ENCODE measurements around the gene ZNF462.
"Not testable (repeated sequence)": the region's sequence is repeated elsewhere in the genome, so short reads cannot be mapped to it uniquely, and the experiment has no call there.

Gene ZNF462

DNA sequence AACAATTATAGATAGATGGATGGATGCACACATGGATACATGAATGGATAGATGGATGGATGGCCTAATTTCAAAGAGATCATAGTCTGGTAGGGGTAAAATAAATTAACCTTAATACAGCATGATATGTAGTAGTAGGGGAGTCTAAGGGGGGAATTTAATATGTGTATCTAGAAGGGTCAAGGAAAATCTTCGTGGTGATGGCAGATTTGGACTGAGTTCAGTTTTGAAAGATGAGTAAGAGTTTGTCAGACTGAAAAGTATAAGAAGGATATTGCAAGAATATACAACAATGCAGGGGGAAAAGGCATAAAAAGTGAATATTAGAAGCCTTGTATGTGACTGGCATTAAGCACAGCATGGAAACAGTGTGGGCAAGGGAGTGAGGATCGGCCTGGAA is 98.7 kb downstream of the ZNF462 start:
- DNase-seq (ENCODE audit: low spot score), result no peak

DNA sequence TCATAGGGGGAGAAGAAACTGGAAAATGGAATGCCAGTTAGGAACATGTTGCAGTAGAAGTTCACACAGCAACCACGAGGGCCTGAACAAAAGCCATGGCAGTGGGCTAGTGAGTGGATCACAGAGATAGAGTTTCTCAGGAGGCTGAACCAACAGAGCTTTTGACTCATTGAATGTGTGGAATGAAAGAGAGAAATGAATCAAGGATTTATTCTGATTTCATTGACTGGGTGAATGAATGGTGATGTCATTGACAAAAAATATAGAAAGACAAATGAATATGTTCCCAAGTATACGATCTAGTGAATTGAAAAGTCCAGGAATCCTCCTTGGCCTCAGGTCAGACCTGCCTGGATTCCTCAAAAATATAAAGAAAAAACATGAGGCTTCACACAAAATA is 99.2 kb downstream of the ZNF462 start:
- no peak for DNase-seq (ENCODE audit: low spot score)

DNA sequence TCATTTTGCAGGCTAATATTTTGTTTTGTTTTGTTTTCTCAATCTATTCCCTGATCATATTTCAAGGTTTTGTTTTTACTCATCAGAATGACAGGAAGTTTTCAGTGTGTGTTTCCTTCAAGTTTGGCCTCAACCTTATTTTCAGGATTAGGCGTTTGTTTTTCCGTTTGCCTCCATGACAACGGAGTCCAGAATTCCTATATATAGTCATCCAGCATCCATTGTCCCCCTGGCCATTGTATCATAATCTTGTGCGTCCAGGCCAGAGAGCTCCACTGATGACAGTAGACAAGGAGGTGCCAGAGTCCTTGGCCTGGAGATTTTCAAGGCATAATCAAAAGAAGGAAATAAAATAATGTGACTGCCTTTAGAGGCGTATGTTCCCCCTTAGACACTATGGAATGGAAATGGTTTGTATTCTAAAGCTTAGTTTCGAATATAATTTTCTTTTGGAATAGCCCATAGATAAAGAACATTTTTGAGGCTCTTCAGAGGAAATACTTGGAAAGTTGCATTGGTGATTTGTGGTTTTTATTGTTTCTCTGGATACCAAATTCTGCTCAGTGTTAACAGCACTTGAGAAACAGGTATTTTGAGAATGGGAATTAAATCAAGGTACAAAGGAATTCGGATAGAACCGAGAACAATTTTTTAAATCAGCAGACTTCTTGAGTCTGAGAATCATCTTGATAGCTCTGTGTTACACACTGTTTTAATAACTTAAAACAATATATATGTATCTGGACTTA is 99.8 kb downstream of the ZNF462 start:
- DNase-seq (ENCODE audit: low spot score), result no peak

DNA sequence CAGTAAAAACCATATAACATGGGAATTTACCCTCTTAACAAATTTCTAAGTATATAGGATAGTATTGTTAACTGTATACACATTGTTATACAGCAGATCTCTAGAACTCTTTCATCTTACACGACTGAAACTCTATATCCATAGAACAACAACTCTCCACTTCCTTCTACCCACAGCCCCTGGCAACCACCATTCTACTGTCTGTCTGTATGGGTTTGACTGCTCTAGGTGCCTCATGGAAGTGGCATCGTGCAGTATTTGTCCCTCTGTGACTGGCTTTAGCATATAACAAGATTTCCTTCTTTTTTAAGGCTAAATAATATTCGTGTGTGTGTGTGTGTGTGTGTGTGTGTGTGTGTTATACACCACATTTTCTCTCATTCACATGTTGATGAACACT is 100.7 kb downstream of the ZNF462 start:
- no peak for DNase-seq (ENCODE audit: low spot score)

DNA sequence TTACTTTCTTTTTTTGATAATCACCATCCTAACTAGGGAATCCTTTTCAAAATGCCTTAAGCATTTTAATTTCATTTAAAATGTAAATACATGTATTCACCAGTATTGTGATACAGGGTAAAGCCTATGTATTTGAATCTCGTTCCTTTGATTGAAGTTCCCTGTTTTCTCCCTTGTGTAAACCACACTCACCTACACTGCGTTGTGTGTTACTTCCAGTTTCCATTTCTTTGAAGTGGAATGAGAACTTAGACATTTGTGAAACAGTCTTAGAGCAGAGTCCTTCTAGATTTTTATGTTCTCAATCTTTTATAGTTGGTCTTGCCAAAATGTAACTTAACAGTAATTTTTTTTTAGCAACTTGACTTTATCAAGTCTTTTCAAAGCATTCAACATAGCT is 101.4 kb downstream of the ZNF462 start:
- no peak for DNase-seq (ENCODE audit: low spot score)

DNA sequence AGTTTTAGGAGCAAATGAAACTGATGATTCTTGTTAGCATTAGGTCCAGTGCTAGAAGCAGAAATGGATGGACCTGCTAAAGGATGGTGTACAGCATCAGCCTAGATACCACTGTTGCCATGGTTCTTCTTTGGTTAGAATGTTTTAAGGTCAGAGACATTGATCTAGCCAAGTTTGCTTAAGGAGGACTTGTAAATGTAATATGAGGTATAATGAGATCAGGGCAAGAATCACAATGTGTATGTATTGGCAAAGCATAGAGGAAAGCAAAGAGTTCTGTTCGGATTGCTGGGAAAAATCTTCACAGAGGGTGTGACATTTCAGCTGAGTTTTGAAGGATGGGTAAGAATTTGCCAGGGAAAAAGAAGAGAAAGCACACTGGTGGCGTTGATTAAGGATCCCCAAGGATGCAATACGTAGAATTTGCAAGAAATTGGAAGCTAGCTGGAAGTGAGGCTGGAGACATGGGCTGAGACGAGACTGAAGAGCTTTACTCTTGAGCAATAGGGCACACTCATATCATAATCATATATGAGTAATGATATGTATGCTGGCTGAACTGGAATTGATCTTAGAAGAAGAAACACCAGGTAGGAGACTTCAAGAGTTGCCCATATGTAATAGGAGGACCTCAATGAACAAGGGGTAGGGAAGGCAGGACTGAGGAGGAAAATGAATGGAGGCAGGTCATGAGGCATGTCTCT is 102.0 kb downstream of the ZNF462 start:
- DNase-seq (ENCODE audit: low spot score), result no peak

DNA sequence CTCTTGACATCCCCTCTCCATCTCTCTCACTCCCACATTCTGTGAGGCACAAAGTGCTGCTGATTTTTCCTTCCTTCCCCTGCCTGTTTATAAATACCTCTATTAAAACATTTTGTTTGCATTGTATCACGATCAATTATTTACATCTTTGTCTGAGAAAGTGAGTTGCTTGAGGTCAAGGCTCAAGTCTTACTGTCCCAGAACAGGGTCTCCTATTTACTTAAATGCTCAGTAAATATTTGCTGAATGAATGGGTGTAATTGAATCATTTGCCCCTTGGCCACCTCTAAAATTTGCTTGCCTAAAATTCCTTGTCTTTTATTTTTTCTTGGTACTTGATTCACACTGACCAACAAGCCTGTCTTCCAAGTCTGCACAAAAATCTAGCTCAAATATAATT is 103.5 kb downstream of the ZNF462 start:
- DNase-seq (ENCODE audit: low spot score), result no peak

DNA sequence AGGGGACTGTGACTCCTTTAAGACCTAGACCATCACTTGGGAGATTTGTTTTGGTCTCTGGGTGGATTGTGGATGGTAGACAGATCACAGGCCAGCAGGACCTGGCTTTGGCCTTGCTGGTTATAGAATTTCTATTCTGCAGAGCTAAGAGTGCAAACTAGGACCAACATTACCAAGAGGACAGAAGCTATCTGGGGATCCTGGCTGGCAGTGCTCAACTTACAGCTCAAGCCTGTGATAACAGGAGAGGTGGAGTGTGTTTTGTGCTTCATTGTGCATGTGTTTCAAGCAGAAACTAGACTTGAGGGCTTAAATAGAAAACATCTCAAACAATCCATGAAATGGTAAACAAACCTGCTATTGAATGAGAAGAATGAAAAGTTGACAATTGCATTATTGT is 106.7 kb downstream of the ZNF462 start:
- no peak for DNase-seq (ENCODE audit: low spot score)

DNA sequence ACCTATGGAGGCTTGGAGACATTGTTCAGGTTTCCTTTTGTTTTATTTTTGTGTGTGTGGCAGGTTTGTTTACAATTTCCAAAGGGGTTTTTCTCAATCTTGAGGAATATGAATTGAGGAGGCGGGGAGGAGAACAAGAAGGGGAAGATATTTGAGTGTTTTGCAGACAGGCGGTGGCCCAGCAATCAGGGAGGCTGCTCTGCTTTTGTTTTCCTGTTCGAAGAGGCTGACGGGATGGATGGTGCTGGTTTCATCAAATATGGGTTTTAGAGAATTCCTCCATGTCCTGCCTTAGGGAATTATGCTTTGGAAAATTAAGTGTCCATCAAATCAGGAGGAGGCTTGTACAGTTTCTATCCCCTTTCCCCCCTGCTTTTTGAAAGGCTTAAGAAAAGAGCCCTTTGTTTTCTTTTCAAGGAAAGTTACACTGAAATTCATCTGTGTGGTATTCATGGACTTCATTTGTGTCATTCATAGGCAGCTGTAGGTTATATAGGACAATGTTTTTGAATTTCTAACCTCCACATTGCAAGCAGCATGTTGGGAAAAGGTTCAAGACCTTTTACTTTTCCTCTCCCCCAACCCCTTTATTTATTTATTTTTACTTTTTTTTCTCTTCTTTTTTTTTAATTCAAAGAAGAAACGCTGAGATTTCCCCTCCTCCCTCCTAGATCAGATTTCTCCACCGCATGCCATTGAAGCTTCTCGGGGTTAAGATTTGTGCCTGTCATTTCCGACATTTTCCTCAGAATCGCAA is 107.4 kb downstream of the ZNF462 start:
- DNase-seq (ENCODE audit: low spot score), result peak; percentile 84

DNA sequence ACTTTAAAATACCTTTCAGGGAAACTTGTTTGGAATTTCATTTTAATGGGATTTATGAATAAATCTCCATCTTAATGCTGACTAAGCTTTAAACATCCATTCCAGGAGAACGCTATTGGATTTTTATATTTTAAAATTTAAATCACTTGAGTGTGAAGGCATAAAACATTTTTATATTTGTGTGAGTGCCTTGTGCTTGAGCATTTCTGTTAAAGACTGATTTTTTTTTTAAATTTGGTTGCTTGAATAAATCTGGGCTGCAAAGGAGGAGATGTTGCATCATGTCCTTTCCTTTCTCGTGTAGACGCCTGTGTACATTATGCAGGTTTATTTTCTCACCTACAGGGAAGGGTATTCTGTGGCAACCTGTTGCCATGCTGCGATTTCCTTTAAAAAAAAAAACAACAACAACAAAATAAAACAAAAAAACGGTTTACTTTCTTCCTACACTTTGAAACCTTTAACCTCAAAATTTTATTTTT is 108.1 kb downstream of the ZNF462 start:
- no peak for DNase-seq (ENCODE audit: low spot score)

DNA sequence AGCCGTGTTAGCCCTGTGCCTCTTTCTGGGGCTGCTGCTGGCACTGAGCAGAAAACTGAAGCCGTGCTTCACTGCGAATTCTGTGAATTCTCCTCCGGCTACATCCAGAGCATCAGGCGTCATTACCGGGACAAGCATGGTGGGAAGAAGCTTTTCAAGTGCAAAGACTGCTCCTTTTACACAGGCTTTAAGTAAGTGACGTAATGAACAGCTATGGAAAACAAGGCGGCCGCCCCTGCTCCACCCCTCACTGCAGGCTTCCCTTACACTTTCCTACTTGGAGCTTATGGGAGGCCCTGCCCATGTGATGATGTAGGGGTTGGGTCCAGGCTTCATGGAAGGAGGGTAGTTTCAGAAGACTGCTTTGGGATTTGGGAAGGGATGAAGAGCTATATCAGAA is 109.1 kb downstream of the ZNF462 start:
- no peak for DNase-seq (ENCODE audit: low spot score)

DNA sequence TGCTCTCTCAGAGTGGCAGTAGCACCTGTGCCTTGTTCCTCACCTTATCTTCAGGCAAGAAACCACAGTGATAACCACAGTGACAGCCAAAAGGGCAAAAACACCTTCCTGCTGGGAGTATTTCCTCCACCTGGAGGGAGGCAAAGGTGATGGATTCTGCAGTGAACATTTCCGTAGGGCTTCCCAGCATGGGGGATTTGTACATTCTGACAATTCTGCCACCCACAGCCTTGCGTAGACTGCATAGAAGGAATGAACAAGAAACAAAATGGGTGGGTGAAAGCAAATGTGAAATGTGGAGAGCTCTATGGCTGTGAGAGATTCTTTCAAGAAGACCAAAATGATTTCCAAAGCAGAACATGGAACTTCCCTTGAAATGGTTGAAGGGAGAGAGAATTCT is 111.4 kb downstream of the ZNF462 start:
- no peak for DNase-seq (ENCODE audit: low spot score)

DNA sequence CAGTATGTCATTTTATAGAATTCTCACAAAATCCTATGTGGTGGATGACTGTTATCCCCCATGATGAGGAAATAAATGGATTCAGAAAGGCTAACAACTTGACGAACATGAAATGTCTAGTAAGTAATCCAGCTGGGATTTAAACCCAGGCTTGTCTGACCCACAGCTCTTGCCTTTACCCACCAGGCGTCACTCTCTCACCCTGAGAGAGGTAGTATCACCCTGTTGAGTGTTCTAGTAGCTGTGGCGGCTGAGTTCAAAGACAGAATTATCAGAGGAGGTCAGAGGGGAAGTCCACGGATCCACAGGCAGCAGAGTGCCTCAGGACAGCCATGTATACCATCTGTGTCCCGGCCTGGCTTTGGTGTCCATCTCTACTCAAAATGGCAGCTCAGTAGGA is 113.8 kb downstream of the ZNF462 start:
- DNase-seq (ENCODE audit: low spot score), result no peak

DNA sequence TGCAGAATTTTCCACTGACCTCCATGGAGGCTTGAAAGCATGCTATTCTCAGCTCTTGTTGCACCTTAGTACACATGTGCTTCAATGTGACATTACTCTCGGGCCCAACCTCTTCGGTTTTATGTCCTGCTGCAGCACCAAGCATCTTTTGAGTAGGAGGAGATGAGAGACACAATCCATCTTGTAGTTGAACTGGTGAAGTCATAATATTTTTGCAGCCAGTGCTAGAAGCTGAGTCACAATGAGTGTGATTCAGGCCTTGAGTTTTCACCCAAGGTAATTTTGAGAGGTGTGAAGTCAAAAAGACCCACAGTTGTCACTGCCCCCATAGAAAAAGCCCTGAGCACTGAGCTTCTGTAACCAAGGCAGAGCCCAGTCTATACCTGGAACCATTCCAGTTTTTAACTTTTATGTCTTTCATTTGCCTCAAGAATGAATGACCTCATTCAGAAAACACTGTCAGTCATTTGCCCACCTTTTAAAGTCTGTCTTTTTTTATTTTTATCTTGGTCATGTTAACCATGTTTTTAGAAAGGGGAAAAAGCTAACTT is 117.7 kb downstream of the ZNF462 start:
- peak; percentile 34 for DNase-seq (ENCODE audit: low spot score)

DNA sequence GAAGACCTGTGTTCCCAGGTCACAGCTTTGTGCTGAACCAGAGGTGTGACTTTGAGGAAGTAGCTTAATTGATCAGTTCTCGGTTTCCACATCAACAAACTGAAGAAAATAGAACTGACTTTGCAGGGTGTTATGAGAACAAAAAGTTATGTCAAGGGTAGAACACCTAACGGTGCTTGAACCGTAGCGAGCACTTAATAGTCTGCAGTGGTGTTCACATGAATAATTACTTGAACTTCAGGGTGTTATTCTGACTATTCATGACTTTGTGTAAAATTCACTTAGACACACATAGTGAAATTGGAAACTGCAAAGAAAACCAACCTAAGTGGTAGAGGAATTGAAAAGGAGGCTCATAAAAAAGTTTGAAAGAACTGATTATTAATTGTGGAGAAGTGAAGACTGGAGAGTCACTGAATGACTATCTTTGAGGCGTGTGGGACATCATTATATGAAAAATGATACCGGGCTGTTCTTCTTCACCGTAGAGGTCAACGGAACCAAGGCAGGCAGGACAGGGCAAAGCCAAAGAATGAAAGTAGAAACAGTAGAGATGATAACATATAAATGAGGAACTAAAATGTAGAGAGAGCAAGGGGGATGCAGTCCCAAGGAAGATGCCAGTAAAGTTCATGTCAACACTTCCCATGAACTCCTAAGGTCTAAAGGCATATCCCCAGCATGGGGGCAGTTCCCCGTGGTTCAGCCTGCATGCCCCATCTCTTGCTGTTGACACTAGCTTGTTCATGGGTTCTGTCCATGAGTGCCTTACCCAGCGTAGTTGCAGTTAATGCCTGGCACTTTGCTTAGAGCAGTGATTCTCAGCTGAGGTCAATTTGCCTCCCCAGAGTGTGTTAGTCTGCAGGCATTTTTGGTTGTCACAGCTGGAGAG is 118.7 kb downstream of the ZNF462 start:
- no peak for DNase-seq (ENCODE audit: low spot score)

DNA sequence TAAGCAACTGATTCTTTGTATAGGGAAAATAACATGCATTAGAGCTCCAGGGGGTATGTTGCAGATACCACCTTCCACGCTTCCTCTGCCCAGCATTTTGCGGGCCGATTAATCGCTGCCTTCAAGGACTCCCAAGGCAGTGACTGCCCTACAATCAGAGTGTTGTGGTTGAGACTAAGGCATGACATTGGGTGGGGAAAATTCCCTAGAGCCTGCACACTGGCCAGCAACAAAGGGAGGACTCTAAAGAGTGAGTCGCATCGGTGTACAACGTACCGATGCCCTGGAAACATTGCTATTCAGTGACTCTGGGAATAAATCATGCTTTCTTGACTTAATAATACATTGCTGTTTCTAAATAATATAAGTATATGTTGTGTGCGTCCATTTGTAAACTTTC is 119.7 kb downstream of the ZNF462 start:
- no peak for DNase-seq (ENCODE audit: low spot score)

DNA sequence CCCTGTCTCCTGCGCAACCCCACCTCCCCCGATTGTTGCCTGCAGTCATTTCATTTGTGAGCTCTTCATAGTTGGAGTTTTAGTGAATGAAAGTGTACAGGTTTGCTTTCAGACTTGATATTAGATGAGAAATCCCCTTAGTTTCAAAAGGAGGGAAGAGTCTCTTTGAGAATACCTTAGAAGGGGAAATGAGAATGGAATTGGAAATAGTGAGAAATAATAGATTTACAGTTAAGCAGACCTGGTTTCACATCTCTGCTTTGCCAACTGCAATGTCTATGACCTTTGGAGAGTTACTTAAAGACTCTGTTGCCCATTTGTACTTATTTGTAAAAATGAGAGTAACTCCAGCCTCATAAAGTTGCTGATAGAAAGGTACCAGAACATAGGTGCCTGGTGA is 120.4 kb downstream of the ZNF462 start:
- DNase-seq (ENCODE audit: low spot score), result no peak

DNA sequence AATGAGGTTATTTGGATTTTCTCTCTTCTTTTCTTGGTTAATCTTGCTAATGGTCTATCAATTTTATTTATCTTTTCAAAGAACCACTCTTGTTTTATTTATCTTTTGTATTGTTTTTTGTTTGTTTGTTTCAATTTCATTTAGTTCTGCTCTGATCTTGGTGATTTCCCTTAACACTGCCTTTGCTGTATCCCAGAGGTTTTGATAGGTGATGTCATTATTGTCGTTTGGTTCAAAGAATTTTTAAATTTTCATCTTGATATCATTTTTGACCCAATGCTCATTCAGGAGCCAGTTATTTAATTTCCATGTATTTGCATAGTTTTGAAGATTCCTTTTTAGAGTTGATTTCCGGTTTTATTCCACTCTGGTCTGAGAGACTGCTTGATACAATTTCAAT is 126.9 kb downstream of the ZNF462 start:
- DNase-seq (ENCODE audit: low spot score), result not testable (repeated sequence)

DNA sequence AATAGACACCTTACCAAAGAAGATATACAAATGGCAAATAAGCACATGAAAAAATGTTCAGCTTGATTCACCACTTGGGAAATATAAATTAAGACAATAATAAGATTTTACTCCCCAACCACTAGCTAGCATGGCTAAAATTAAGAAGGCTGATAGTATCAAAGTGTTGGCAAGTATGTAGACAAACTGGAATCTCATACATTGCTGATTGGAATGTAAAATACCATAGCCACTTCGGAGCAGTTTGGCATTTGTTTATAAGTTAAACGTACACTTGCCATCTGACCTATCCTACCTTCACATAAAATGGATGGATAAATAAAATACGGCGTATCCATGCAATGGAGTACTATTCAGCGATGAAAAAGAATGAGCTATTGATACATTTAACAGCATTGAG is 129.2 kb downstream of the ZNF462 start:
- DNase-seq (ENCODE audit: low spot score), result no peak

DNA sequence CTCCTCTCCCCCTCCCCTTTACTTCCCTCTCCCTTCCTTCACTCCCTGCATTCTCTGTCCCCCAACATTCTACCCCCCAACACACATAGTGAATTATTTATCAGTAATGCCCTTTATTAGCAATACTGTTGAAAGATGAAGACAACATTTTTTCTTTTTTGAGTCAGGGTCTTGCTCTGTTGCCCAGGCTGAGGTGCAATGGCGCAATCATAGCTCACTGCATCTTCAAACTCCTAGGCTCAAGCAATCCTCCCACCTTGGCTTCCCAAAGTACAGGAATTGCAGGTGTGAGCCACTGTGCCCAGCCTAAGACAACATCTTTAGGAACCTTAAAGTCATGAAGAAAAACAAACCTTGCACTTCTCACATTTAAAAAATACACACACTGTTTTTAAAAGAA is 130.6 kb downstream of the ZNF462 start:
- no peak for DNase-seq (ENCODE audit: low spot score)

DNA sequence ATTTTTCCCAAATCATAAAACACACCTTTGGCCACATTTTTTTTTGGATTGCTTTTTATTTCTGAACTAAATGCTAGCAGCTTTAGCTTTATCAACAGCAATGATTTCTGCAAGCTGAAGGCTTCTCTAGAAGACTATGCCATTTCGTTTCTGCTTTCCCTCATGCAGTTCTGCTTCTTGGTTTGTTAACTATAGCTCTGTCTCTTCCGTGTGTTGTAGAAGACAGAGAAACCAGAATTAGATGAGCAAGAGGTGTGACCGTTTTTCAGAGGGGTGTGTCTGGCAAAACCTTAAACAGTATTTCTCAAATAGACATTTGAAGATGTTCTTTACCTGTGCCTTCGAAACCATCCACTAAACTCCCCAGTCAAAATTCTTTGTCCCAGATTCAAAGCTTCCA is 131.5 kb downstream of the ZNF462 start:
- DNase-seq (ENCODE audit: low spot score), result no peak

DNA sequence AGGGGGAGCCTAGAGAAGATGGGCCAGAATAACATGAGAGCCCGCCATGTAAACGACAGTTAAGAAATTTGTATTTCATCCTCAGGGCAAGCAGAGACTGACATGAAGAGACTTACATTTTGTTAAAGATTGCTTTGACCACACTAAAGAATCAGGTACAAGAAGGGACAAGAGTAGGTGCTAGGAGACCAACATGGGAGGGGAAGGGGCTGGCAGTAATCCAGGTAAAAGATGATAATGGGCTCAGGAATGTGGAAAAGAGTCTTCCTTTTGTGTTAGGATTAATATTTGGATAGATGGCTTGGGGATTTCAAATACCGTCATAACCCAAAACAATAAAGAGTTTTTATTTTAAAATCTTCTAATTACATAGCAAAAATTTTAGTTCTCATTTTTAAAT is 137.3 kb downstream of the ZNF462 start:
- no peak for DNase-seq (ENCODE audit: low spot score)
